ENCODE data around the gene COPS9. TPM values are rescaled to one million over a fixed set of nuclear protein-coding genes. Genes with fewer than 3 reads are reported as not detected.

Gene COPS9
- total RNA-seq, 4 donors from 2014 or later, result 179 to 254 (median 197) TPM

- 71% methylated on average over 4 of the region's 4 CpGs for WGBS
Measured at GRCh38 chr2:240121190-240121589, 14.9 kb downstream of the COPS9 start.

GRCh38 chr2:240114233-240114632 is 21.9 kb downstream of the COPS9 start:
- WGBS, result 81% methylated on average over 6 of the region's 6 CpGs
- TF ChIP-seq, protein P1, sequence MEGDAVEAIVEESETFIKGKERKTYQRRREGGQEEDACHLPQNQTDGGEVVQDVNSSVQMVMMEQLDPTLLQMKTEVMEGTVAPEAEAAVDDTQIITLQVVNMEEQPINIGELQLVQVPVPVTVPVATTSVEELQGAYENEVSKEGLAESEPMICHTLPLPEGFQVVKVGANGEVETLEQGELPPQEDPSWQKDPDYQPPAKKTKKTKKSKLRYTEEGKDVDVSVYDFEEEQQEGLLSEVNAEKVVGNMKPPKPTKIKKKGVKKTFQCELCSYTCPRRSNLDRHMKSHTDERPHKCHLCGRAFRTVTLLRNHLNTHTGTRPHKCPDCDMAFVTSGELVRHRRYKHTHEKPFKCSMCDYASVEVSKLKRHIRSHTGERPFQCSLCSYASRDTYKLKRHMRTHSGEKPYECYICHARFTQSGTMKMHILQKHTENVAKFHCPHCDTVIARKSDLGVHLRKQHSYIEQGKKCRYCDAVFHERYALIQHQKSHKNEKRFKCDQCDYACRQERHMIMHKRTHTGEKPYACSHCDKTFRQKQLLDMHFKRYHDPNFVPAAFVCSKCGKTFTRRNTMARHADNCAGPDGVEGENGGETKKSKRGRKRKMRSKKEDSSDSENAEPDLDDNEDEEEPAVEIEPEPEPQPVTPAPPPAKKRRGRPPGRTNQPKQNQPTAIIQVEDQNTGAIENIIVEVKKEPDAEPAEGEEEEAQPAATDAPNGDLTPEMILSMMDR (IDR thresholded peaks at IDR 0.05), result no peak
- TF ChIP-seq EP300 (IDR thresholded peaks at IDR 0.05) (no peak), POLR2AphosphoS5 (IDR thresholded peaks at IDR 0.05) (no peak), POLR2A (IDR thresholded peaks at IDR 0.05; ENCODE audit: low read depth) (no peak)
- H3K9me3 ChIP-seq, result peaks cover 0 to 13% (median 4%) of the 10 kb centered on the region in 4 donors
- no peak overlapping the region for H3K27ac ChIP-seq (replicated peaks in 1 of 4)
- intact Hi-C loops (cut with DNase I), result no loop called here
- DNase-seq (ENCODE audit: extremely low spot score), result no peak
- H3K4me3 ChIP-seq, result no peak overlapping the region
- no peaks in the 10 kb centered on the region for H3K4me1 ChIP-seq
- H3K27me3 ChIP-seq, result peaks cover 0 to 39% (median 0%) of the 10 kb centered on the region in 4 donors
- H3K36me3 ChIP-seq, result no peaks in the 10 kb centered on the region

More at GRCh38 chr2:240121190-240121589, 14.9 kb downstream of the COPS9 start:
- peaks cover 0 to 5% (median 0%) of the 10 kb centered on the region in 4 donors for H3K9me3 ChIP-seq
- H3K27ac ChIP-seq (replicated peaks in 1 of 4), result no peak overlapping the region
- DNase-seq (ENCODE audit: extremely low spot score), result peak; percentile 50
- no peaks in the 10 kb centered on the region for H3K4me1 ChIP-seq
- H3K4me3 ChIP-seq, result no peak overlapping the region
- H3K36me3 ChIP-seq, result peaks cover 0 to 6% (median 0%) of the 10 kb centered on the region in 4 donors
- no peak for TF ChIP-seq POLR2AphosphoS5 (IDR thresholded peaks at IDR 0.05)
- no peak for TF ChIP-seq EP300 (IDR thresholded peaks at IDR 0.05)
- TF ChIP-seq, protein P1 (IDR thresholded peaks at IDR 0.05), result no peak
- no peak for TF ChIP-seq POLR2A (IDR thresholded peaks at IDR 0.05; ENCODE audit: low read depth)
- H3K27me3 ChIP-seq, result no peaks in the 10 kb centered on the region
- intact Hi-C loops (cut with DNase I), result no loop called here

- intact Hi-C loops (cut with DNase I), result no loop called here
- WGBS, result 27% methylated on average over 5 of the region's 5 CpGs
- peaks cover 0 to 9% (median 4%) of the 10 kb centered on the region in 4 donors for H3K9me3 ChIP-seq
- no peaks in the 10 kb centered on the region for H3K4me1 ChIP-seq
- H3K27me3 ChIP-seq, result peaks cover 0 to 45% (median 0%) of the 10 kb centered on the region in 4 donors
- no peak overlapping the region for H3K4me3 ChIP-seq
- H3K27ac ChIP-seq (replicated peaks in 1 of 4), result no peak overlapping the region
- TF ChIP-seq, protein P1 (IDR thresholded peaks at IDR 0.05), result no peak
- TF ChIP-seq POLR2AphosphoS5 (IDR thresholded peaks at IDR 0.05) (no peak), EP300 (IDR thresholded peaks at IDR 0.05) (no peak), POLR2A (IDR thresholded peaks at IDR 0.05; ENCODE audit: low read depth) (no peak)
- DNase-seq (ENCODE audit: extremely low spot score), result peak; percentile 85
- no peaks in the 10 kb centered on the region for H3K36me3 ChIP-seq
Measured at GRCh38 chr2:240112914-240113690, 23.0 kb downstream of the COPS9 start.

- TF ChIP-seq POLR2AphosphoS5 (IDR thresholded peaks at IDR 0.05) (no peak), POLR2A (IDR thresholded peaks at IDR 0.05; ENCODE audit: low read depth) (no peak), EP300 (IDR thresholded peaks at IDR 0.05) (no peak)
- TF ChIP-seq, protein P1 (IDR thresholded peaks at IDR 0.05), result no peak
- peak; percentile 91 for DNase-seq (ENCODE audit: extremely low spot score)
- no peak overlapping the region for H3K27ac ChIP-seq (replicated peaks in 1 of 4)
- H3K4me3 ChIP-seq, result no peak overlapping the region
- H3K36me3 ChIP-seq, result no peaks in the 10 kb centered on the region
- H3K4me1 ChIP-seq, result no peaks in the 10 kb centered on the region
- peaks cover 0 to 9% (median 4%) of the 10 kb centered on the region in 4 donors for H3K9me3 ChIP-seq
- intact Hi-C loops (cut with DNase I), result no loop called here
- 35% methylated on average over 10 of the region's 10 CpGs for WGBS
- peaks cover 0 to 54% (median 0%) of the 10 kb centered on the region in 4 donors for H3K27me3 ChIP-seq
Measured at GRCh38 chr2:240111253-240111652, 24.9 kb downstream of the COPS9 start.

All from esophagus muscularis mucosa (tissue), 4 donors.